GM19463 (cell line): ENCODE results near the gene MICAL3.
"Not testable (repeated sequence)": the region's sequence is repeated elsewhere in the genome, so short reads cannot be mapped to it uniquely, and the experiment has no call there.

Source experiments
- ATAC-seq: cut with Tn5 transposase; IDR thresholded peaks from one replicate; pipeline ENCODE4 v1.9.1; 2021; ENCODE audit warnings: mild to moderate bottlenecking, moderate library complexity; ENCODE audit not compliant: unreplicated experiment

MICAL3 gene

GRCh38 chr22:18034076-18034475, 9.7 kb upstream of the MICAL3 start:
- no peak for ATAC-seq

DNA sequence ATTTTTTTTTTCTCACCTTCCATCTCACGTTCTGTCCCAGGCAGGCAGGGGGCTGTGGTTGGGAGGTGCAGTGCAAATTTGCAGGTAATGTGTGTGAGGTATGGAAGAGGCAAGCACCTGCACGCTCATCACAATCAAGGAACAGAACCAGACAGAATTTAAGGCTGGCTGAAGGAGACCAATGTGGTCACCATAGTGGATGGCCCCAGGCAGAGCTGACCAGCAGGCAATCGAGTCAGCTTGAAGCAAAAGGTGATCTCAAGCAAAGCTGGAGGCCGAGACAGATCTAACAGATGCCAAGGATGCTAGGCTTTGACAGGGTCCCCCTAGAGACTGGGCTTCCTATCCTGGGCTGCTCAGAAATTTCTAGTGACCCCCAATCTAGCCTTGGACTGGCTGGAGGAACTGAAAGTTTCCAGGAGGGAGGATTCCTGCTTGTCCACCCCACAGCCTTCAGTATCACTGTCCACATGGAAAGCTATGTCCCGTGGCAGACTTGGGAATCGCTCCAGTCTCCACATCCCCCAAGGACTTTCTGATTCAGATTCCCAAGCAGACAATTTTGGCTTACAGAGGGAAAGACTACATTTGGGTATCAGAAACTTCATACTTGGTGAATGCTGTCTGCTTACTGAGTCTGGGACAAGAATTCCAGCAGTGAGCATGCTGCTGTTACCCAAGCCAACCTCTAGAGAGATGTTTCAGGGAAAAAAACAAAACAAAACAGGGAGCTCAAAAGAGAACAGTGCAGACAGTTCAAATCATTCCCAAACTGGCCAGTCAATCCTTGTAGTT, 9.0 kb upstream of the MICAL3 start:
- ATAC-seq: no peak

- no peak for ATAC-seq
Observed at GRCh38 chr22:18032455-18033101, 8.2 kb upstream of the MICAL3 start.

- no peak for ATAC-seq
Observed at GRCh38 chr22:18031695-18032454, 7.5 kb upstream of the MICAL3 start.

- no peak for ATAC-seq
Observed at GRCh38 chr22:18029686-18030267, 5.4 kb upstream of the MICAL3 start.

GRCh38 chr22:18028817-18029527, 4.6 kb upstream of the MICAL3 start:
- no peak for ATAC-seq

- ATAC-seq: not testable (repeated sequence)
Observed at GRCh38 chr22:18025898-18026297, 1.5 kb upstream of the MICAL3 start.

DNA sequence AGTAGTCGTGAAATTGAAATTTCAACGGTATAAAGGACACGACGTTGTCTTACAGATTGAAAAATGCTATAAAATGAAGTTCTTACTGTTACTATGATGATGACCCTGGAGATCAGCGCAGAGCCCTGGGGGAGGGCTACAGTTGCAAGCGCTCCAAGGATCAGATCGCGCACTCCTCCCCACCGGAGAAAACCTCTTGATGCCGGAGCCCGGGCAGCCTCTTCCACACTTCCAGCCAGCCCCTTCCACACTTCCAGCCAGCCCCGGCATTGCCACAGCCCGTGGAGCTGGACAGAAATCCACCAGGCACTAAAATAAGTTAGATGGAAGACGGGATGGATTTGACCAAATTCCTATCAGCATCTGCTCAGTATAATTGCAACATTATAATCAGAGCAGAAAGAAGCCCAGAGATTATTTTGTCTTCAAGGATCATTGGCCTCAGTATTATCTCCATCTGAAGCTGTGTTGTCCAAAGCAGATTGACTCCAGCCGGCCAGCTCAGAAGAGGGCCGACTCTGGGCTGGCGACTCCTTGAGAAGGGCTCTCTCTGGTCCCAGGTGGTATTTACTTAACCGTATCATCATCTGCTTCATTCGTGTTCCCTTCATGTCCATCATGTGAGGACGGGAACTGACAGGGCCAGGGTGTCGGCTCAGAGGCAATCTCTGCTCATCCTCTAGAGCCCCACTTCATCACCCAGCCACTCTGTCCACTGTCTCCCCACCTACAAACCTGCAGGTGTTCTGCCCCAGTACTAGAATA, 777 bp upstream of the MICAL3 start:
- no peak for ATAC-seq

GRCh38 chr22:18023509-18024275, 669 bp downstream of the MICAL3 start:
- no peak for ATAC-seq

DNA sequence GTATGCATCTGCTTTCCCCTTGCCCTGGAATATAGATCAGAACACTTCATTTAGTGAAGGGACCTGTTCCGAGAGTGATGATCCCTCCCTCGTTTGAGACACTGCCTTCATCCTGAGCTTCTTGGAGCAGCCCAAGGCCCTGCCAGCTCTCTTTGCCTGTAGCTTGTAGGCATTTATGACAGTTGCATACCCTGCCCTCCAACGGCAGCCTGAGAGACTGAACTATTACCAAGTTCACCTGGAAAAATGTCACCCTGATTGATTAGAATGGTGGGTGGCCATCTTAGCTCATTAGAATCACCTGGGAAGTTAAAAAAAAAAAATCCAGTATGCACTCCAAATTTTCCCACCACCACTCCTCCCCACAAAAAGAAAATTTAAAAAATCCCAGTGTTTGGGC, 1.5 kb downstream of the MICAL3 start:
- no peak for ATAC-seq

DNA sequence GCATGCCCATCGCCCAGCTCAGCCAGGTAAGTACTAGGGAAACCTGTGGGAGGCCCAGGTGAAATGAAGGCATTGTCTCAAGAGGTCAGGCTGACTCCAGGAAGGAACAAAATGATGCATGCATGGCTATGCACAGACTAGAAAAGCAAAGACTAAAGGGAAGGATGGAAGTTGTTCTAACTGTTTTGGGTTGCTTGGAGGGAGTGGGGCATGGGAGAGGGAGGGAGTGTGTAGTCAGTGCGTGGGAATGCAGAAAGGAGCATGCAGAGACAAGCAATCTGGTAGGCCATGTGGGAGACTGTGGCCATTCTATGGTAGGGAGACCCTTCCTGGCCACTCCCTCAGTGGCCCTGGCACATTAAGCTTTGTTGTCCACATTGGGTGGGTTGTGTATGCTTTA, 2.9 kb downstream of the MICAL3 start:
- ATAC-seq: no peak

DNA sequence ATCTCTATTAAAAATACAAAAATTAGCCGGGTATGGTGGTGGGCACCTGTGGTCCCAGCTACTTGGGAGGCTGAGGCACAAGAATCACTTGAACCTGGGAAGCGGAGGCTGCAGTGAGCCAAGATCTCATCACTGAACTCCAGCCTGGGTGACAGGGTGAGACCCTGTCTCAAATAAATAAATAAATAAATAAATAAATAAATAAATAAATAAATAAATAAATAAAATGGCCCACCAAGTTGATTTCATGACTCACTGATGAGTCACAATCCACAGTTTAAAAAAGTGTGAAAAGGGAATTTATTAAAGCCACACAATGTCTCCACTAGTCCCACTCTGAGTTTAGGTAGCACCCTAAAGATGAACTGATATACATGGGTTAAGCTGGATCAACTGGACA, 3.6 kb downstream of the MICAL3 start:
- not testable (repeated sequence) for ATAC-seq

GRCh38 chr22:18013947-18014346, 10.4 kb downstream of the MICAL3 start:
- ATAC-seq: no peak

- no peak for ATAC-seq
Observed at GRCh38 chr22:18013436-18013835, 10.9 kb downstream of the MICAL3 start.

DNA sequence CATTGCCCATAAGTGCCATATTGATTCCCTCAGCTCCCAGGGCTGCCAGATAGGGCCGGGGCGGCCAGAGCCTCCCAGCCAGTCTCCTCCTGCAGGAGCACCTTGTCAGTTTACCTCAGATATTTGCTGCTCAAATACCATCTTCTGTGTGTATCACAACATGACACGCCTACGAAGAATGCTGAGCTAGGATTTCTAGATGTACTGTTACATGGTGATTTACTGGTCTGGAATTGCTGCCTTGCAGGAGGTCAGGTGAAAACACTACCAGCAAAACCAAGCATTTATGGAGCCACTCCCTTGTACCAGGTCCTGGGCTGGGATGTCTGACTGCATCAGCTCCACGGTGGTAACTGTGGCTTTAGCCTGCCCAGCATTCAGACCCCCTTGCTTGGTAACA, 11.8 kb downstream of the MICAL3 start:
- no peak for ATAC-seq

DNA sequence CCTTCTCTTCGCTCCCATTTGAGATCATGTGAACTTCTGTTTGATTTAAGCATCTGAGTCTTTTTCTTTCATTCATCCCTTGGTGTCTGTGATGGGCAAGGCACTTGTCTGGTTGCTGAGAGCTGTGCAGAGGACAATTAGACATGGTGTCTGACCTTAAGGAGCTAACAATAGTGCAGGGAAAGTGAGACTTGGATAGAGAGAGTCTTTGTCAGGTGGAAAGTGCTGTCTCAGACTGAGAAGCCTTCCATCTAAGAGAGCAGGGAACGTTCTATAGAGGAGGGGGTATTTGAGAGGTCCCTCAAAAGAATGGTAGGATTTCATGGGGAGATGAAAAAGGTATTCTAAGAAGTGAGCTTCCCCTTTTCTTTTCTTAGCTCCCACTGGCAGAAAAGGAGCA, 14.1 kb downstream of the MICAL3 start:
- no peak for ATAC-seq

DNA sequence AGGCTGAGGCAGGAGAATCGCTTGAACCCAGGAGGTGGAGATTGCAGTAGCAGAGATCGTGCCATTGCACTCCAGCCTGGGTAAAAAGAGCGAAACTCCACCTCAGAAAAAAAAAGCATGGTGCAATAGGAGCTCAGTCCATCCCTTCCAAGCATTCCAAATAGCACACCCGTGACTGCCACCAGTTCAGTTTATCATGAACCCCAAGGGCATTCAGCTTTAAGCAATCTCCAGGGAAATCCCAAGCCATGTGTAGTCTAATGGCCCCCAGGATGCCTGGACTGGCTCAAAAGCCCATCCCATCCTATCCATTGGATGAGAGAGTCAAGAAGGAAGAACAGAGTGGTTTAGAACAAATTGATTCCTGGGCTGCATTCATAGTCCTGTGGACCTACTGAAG, 16.2 kb downstream of the MICAL3 start:
- no peak for ATAC-seq

- ATAC-seq: no peak
Observed at GRCh38 chr22:18005201-18005926, 19.0 kb downstream of the MICAL3 start.

DNA sequence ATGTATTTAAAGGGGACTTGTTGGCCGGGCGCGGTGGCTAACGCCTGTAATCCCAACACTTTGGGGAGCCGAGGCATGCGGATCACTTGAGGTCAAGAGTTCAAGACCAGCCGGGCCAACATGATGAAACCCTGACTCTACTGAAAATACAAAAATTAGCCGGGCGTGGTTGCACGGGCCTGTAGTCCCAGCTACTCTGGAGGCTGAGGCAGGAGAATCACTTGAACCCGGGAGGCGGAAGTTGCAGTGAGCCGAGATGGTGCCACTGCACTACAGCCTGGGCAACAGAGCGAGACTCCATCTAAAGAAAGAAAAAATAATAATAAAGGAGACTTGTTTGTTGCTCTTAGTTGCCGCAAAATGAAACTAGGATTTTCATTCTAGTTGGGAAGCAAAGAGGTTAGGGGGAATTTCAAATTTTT, 22.5 kb downstream of the MICAL3 start:
- not testable (repeated sequence) for ATAC-seq
